A549 (cell line): ENCODE data around the gene LRRC7. TPM values are rescaled to one million over a fixed set of nuclear protein-coding genes. Genes with fewer than 3 reads are reported as not detected.

ENCODE experiments used
- ATAC-seq, 2 experiments: fragments of 200-7000 bp in 1 of 2; fragments of >200 bp in 1 of 2; cut with Nextera tagmentation in 1 of 2; cut with Tn5 transposase in 1 of 2; 3 replicates each; pipeline versions ENCODE4 v1.8.0 to v1.9.1; 2018 to 2020; ENCODE audit warnings: mild to moderate bottlenecking in 1 of 2, moderate library complexity in 1 of 2
- CTCF ChIA-PET: fragments of 300-600 bp; sonication (Branson Sonifier 250); formaldehyde crosslinking; extraction: SDS; loops from one replicate; lab custom pipeline; 2021; ENCODE audit warnings: antibody characterized with exemption, inconsistent platforms; lab: Yijun Ruan, JAX
- POLR2A ChIA-PET: fragments of 350-600 bp; formaldehyde crosslinking; extraction: SDS; loops from one replicate; lab custom pipeline; 2021; ENCODE audit warnings: antibody characterized with exemption, inconsistent platforms; lab: Yijun Ruan, JAX
- DNase-seq, 2 experiments: peaks; one replicate each; pipeline versions ENCODE4 v3.0.0 to v3.0.0-alpha.2; 2011 to 2016; ENCODE audit warnings: low read depth in 1 of 2, low spot score in 1 of 2
- FAIRE-seq: peaks from 2 replicates; lab custom pipeline; 2011; peaks lifted over from hg19 to GRCh38; lab: Jason Lieb, UNC
- H3K27ac ChIP-seq, 2 experiments: fragments of >200 bp; sonication (Bioruptor Twin); formaldehyde crosslinking; 3 replicates each; pipeline ENCODE4 v1.5.1; 2016 to 2017
- H3K4me1 ChIP-seq: fragments of >200 bp; sonication (Bioruptor Twin); formaldehyde crosslinking; 3 replicates; pipeline ENCODE4 v1.6.1; 2016
- H3K4me2 ChIP-seq: fragments of >200 bp; sonication (Bioruptor Twin); formaldehyde crosslinking; 3 replicates; pipeline ENCODE4 v1.6.1; 2016
- H3K4me3 ChIP-seq: fragments of >200 bp; sonication (Bioruptor Twin); formaldehyde crosslinking; 3 replicates; pipeline ENCODE4 v1.5.1; 2016
- H3K9me3 ChIP-seq: fragments of >200 bp; sonication (Bioruptor Twin); formaldehyde crosslinking; 3 replicates; pipeline ENCODE4 v1.6.1; 2016
- BHLHE40 ChIP-seq: IDR thresholded peaks from 2 replicates; pipeline ENCODE4 v1.6.1; 2012; ENCODE audit warnings: low read depth, low read length, inconsistent platforms
- CBX8 ChIP-seq: fragments of 200-600 bp; sonication (generic); IDR thresholded peaks from 2 replicates; pipeline ENCODE4 v1.6.1; 2016
- CEBPB ChIP-seq, 2 experiments: fragments of >200 bp in 1 of 2; sonication (Bioruptor Twin) in 1 of 2; formaldehyde crosslinking in 1 of 2; IDR thresholded peaks; 2 replicates each; pipeline ENCODE4 v1.6.1; 2012 to 2016
- CHD2 ChIP-seq: fragments of 150-350 bp; IDR thresholded peaks from 2 replicates; pipeline ENCODE4 v1.6.1; 2014; ENCODE audit warnings: low read length; ENCODE audit not compliant: partially characterized antibody
- CHD4 ChIP-seq: fragments of 200-600 bp; sonication (generic); IDR thresholded peaks from 2 replicates; pipeline ENCODE4 v1.6.1; 2016; ENCODE audit warnings: antibody characterized with exemption, mild to moderate bottlenecking, borderline replicate concordance
- E2F6 ChIP-seq: IDR thresholded peaks from 2 replicates; pipeline ENCODE4 v1.6.1; 2012; ENCODE audit warnings: low read depth, borderline replicate concordance
- ELK1 ChIP-seq: fragments of 150-350 bp; IDR thresholded peaks from 2 replicates; pipeline ENCODE4 v1.6.1; 2014; ENCODE audit warnings: low read depth, mild to moderate bottlenecking, low read length
- FOSB ChIP-seq: fragments of 250-450 bp; sonication (Bioruptor Pico); IDR thresholded peaks from 2 replicates; pipeline ENCODE4 v1.5.0; 2020; ENCODE audit warnings: mild to moderate bottlenecking, moderate library complexity
- FOXS1 ChIP-seq: fragments of 250-450 bp; sonication (Bioruptor Pico); IDR thresholded peaks from 2 replicates; pipeline ENCODE4 v1.5.0; 2020; ENCODE audit warnings: mild to moderate bottlenecking, moderate library complexity
- HEYL ChIP-seq: fragments of 250-450 bp; sonication (Bioruptor Pico); IDR thresholded peaks from 2 replicates; pipeline ENCODE4 v1.8.0; 2021; ENCODE audit warnings: mild to moderate bottlenecking, moderate library complexity
- HOXA7 ChIP-seq: fragments of 250-450 bp; sonication (Bioruptor Pico); IDR thresholded peaks from 2 replicates; pipeline ENCODE4 v1.5.0; 2020; ENCODE audit warnings: mild to moderate bottlenecking, moderate library complexity
- JUN ChIP-seq, 2 experiments: fragments of >200 bp; sonication (Bioruptor Twin); formaldehyde crosslinking; IDR thresholded peaks; 2 replicates in 1 of 2; 3 replicates in 1 of 2; pipeline ENCODE4 v1.6.1; 2016 to 2017
- JUNB ChIP-seq: fragments of >200 bp; sonication (Bioruptor Twin); formaldehyde crosslinking; IDR thresholded peaks from 2 replicates; pipeline ENCODE4 v1.6.1; 2016
- KDM1A ChIP-seq: fragments of 200-600 bp; sonication (generic); IDR thresholded peaks from 2 replicates; pipeline ENCODE4 v1.6.1; 2016; ENCODE audit warnings: low read depth, mild to moderate bottlenecking
- MAFK ChIP-seq: fragments of 450-650 bp; IDR thresholded peaks from 2 replicates; pipeline ENCODE4 v1.6.1; 2014; ENCODE audit not compliant: partially characterized antibody
- MAZ ChIP-seq: fragments of 150-350 bp; IDR thresholded peaks from 2 replicates; pipeline ENCODE4 v1.6.1; 2014; ENCODE audit warnings: antibody characterized with exemption, low read depth, low read length, borderline replicate concordance
- NR3C1 ChIP-seq: fragments of >200 bp; sonication (Bioruptor Twin); formaldehyde crosslinking; IDR thresholded peaks from 3 replicates; pipeline ENCODE4 v1.6.1; 2017
- PHF8 ChIP-seq: fragments of 200-600 bp; sonication (generic); IDR thresholded peaks from 2 replicates; pipeline ENCODE4 v1.6.1; 2016; ENCODE audit warnings: low read depth, mild to moderate bottlenecking, antibody characterized with exemption, moderate library complexity, borderline replicate concordance
- POLR2AphosphoS2 ChIP-seq: conservative IDR thresholded peaks from 2 replicates; pipeline ENCODE4 v1.6.1; 2012; ENCODE audit warnings: low read length, improper control_type of control experiment, inconsistent platforms
- SMC3 ChIP-seq: fragments of >200 bp; sonication (Bioruptor Twin); formaldehyde crosslinking; IDR thresholded peaks from 3 replicates; pipeline ENCODE4 v1.6.1; 2018; ENCODE audit warnings: inconsistent platforms
- ZC3H11A ChIP-seq: fragments of 450-650 bp; IDR thresholded peaks from 2 replicates; pipeline ENCODE4 v1.6.1; 2014; ENCODE audit warnings: antibody characterized with exemption, mild to moderate bottlenecking
- ZFP36 ChIP-seq: fragments of 450-650 bp; IDR thresholded peaks from 2 replicates; pipeline ENCODE4 v1.6.1; 2014; ENCODE audit warnings: borderline replicate concordance; ENCODE audit not compliant: partially characterized antibody
- ZSCAN20 ChIP-seq: fragments of 250-450 bp; sonication (Bioruptor Pico); IDR thresholded peaks from 2 replicates; pipeline ENCODE4 v1.8.0; 2022; ENCODE audit warnings: mild to moderate bottlenecking, moderate library complexity
- WGBS: methylation state at CpG from one replicate; pipeline ENCODE4 v1.1.6; 2017; ENCODE audit errors: missing lambda C conversion rate; 5-methylcytosine and 5-hydroxymethylcytosine counted together
- polyA plus RNA-seq, 4 experiments: library from polyadenylated mRNA; depleted of rRNA in 3 of 4; stranded (reverse); fragments of >200 nt; fragmentation: RNase III in 1 of 4; extraction: RNeasy Plus Mini Kit Qiagen cat#74134 plus additional on column Dnase treatment in 1 of 4; gene quantifications; 2 replicates in 3 of 4; 3 replicates in 1 of 4; pipeline ENCODE4 v1.2.3, GENCODE V29; 2011 to 2017
- TF ChIP-seq, protein P1 (sequence below): IDR thresholded peaks from 2 replicates; pipeline ENCODE4 v1.6.1; 2012
- TF ChIP-seq, protein P2 (sequence below): fragments of >200 bp; sonication (Bioruptor Twin); formaldehyde crosslinking; IDR thresholded peaks from 3 replicates; pipeline ENCODE4 v1.5.1; 2016

The LRRC7 gene
- polyA plus RNA-seq, 2 of the 4 experiments (the other 2 are of a cell fraction), result not detected

DNA sequence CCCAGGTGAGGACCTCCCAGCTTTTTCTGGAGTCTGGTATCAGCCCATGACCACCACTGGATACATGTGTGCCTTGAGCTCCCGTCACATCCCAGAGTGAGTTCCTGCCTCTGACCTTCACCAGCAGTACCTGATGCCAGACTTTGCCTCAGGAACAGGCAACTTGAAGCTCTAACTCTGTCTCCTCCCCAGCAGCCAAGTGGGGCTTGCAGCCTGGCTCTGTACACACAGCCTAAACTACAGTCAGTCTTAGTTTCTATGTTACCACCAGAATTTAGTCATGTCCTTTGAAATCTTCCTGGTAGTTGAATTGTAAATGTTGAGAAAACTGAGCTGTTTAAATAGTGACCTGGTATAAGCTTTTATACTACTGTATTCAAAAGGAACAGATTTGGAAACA lies 431.1 kb downstream of the LRRC7 start (continued):
- TF ChIP-seq E2F6, result no peak
- TF ChIP-seq BHLHE40, result no peak
- no peak for TF ChIP-seq SMC3

- H3K4me3 ChIP-seq, result no peak overlapping the region
- DNase-seq (no peak), ATAC-seq (no peak), FAIRE-seq (no peak)
- H3K4me1 ChIP-seq, result no peaks in the 10 kb centered on the region
- WGBS, result 39% methylated on average over 1 of the region's 1 CpG
- POLR2A ChIA-PET, result no interaction called here
- CTCF ChIA-PET, result no interaction called here
- H3K4me2 ChIP-seq, result no peak overlapping the region
- H3K27ac ChIP-seq, result no peak overlapping the region
- no peaks in the 10 kb centered on the region for H3K9me3 ChIP-seq
- TF ChIP-seq ZSCAN20 (CRISPR knock-in tag) (no peak), HEYL (CRISPR knock-in tag) (no peak), KDM1A (no peak), POLR2AphosphoS2 (no peak), NR3C1 (no peak), CEBPB (IDR thresholded peaks at IDR 0.05) (no peak), MAFK (no peak), JUNB (no peak), JUN (IDR thresholded peaks at IDR 0.05) (no peak), FOXS1 (CRISPR knock-in tag) (no peak), SMC3 (no peak), ZC3H11A (no peak), CHD4 (no peak), MAZ (no peak), ZFP36 (no peak), ELK1 (no peak)
- TF ChIP-seq, protein P1, sequence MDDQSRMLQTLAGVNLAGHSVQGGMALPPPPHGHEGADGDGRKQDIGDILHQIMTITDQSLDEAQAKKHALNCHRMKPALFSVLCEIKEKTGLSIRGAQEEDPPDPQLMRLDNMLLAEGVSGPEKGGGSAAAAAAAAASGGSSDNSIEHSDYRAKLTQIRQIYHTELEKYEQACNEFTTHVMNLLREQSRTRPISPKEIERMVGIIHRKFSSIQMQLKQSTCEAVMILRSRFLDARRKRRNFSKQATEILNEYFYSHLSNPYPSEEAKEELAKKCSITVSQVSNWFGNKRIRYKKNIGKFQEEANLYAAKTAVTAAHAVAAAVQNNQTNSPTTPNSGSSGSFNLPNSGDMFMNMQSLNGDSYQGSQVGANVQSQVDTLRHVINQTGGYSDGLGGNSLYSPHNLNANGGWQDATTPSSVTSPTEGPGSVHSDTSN, result no peak
- TF ChIP-seq, protein P2, sequence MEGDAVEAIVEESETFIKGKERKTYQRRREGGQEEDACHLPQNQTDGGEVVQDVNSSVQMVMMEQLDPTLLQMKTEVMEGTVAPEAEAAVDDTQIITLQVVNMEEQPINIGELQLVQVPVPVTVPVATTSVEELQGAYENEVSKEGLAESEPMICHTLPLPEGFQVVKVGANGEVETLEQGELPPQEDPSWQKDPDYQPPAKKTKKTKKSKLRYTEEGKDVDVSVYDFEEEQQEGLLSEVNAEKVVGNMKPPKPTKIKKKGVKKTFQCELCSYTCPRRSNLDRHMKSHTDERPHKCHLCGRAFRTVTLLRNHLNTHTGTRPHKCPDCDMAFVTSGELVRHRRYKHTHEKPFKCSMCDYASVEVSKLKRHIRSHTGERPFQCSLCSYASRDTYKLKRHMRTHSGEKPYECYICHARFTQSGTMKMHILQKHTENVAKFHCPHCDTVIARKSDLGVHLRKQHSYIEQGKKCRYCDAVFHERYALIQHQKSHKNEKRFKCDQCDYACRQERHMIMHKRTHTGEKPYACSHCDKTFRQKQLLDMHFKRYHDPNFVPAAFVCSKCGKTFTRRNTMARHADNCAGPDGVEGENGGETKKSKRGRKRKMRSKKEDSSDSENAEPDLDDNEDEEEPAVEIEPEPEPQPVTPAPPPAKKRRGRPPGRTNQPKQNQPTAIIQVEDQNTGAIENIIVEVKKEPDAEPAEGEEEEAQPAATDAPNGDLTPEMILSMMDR, result no peak
- TF ChIP-seq, all 56 proteins: peak for 0
Measured at GRCh38 chr1:70003211-70003908, 435.6 kb downstream of the LRRC7 start.

DNA sequence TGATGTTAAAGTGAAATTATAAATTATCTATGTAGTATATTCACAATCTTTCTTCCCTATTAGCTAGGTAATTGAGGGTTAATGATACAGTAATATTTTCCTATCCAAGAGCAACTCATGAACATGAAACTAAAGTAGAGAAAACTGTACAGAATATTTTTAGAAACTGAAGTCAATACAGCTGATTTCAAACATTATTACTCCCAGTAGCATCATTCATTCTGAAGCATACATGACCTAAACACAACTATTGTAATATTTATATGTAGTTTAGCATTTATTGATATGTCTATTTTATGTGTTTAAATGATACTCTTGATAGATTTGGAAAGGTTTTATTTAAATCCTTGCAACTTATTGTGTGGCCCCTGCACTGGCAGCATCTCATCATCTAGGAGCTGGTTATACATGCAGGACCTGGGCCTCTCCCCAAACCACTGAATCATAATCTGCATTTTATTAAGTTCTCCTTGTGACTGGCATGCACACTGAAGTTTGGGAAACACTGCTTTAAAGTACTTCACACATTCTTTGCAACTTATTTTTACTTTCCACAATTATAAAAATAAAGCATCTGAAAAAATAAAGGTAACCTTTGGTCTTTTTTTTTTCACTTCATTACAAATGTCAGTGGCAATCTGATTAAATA lies 437.8 kb downstream of the LRRC7 start:
- FAIRE-seq (no peak), DNase-seq (no peak)

More for the DNA sequence above, 437.8 kb downstream of the LRRC7 start:
- POLR2A ChIA-PET, result no interaction called here
- no peak overlapping the region for H3K4me3 ChIP-seq
- ATAC-seq, result no peak
- no peak overlapping the region for H3K27ac ChIP-seq
- CTCF ChIA-PET, result no interaction called here
- H3K4me1 ChIP-seq, result no peaks in the 10 kb centered on the region
- no peaks in the 10 kb centered on the region for H3K9me3 ChIP-seq
- TF ChIP-seq CHD4, result no peak
- TF ChIP-seq CHD2, result no peak
- no peak for TF ChIP-seq FOSB (CRISPR knock-in tag)
- no peak for TF ChIP-seq CBX8
- TF ChIP-seq PHF8, result no peak
- no peak for TF ChIP-seq HOXA7 (CRISPR knock-in tag)
- no peak for TF ChIP-seq NR3C1
- TF ChIP-seq KDM1A, result no peak
- H3K4me2 ChIP-seq, result no peak overlapping the region
